Endothelial cell of umbilical vein (primary cell): Measurements from ENCODE around the gene PCED1B. TPM values are rescaled to one million over a fixed set of nuclear protein-coding genes. Genes with fewer than 3 reads are reported as not detected.

ENCODE experiments used
- BruUV-seq: library from RNA; stranded (reverse); fragments of 400-500 nt; replicated peaks from 2 replicates; lab custom pipeline; 2021; lab: Mats Ljungman, UMichigan
- CTCF ChIA-PET: fragments of 300-600, 350-600 bp; sonication (Branson Sonifier 250); formaldehyde crosslinking; loops from one replicate; lab custom pipeline; 2021; ENCODE audit warnings: antibody characterized with exemption, inconsistent platforms; lab: Charles Lee
- POLR2A ChIA-PET: fragments of 300-600, 350-600 bp; sonication (Branson Sonifier 250); formaldehyde crosslinking; loops from one replicate; lab custom pipeline; 2021; ENCODE audit warnings: antibody characterized with exemption, inconsistent platforms; lab: Charles Lee
- DNase-seq: peaks from one replicate; pipeline ENCODE4 v3.0.0-alpha.2; 2011; ENCODE audit warnings: low read depth, low spot score
- FAIRE-seq: peaks from 2 replicates; lab custom pipeline; 2011; peaks lifted over from hg19 to GRCh38; lab: Jason Lieb, UNC
- H2AFZ ChIP-seq: 2 replicates; pipeline ENCODE4 v1.6.0; 2012; ENCODE audit warnings: low read depth, low read length, control low read depth, inconsistent platforms
- H3K27ac ChIP-seq: 2 replicates; pipeline ENCODE4 v1.5.1; 2011; ENCODE audit warnings: low read depth, mild to moderate bottlenecking, control low read depth, low read length, moderate library complexity; ENCODE audit not compliant: insufficient read depth
- H3K27me3 ChIP-seq, 2 experiments: 2 replicates each; pipeline versions ENCODE4 v1.6.0 to v1.6.1; 2011; ENCODE audit warnings: low read length in 2 of 2, mixed read lengths in 1 of 2; ENCODE audit not compliant: control insufficient read depth in 2 of 2, insufficient read depth in 2 of 2
- H3K36me3 ChIP-seq, 2 experiments: 2 replicates in 1 of 2; 3 replicates in 1 of 2; pipeline ENCODE4 v1.5.1; 2011; ENCODE audit warnings: low read length in 2 of 2, mild to moderate bottlenecking in 1 of 2, moderate library complexity in 1 of 2; ENCODE audit not compliant: control insufficient read depth in 2 of 2, insufficient read depth in 2 of 2; ENCODE audit errors: extremely low read depth in 1 of 2
- H3K4me1 ChIP-seq: 3 replicates; pipeline ENCODE4 v1.5.1; 2011; ENCODE audit warnings: mild to moderate bottlenecking, low read length; ENCODE audit not compliant: control insufficient read depth, insufficient read depth; ENCODE audit errors: extremely low read depth
- H3K4me2 ChIP-seq: 2 replicates; pipeline ENCODE4 v1.6.1; 2011; ENCODE audit warnings: low read length, control low read depth, mixed read lengths; ENCODE audit not compliant: insufficient read depth
- H3K4me3 ChIP-seq, 3 experiments: fragments of 200-600 bp in 1 of 3; sonication (generic), shearing (Covaris generic) in 1 of 3; replicated peaks in 1 of 3; 2 replicates each; pipeline ENCODE4 v1.5.1; 2011 to 2016; ENCODE audit warnings: control low read depth in 3 of 3, low read length in 3 of 3, mild to moderate bottlenecking in 2 of 3, inconsistent platforms in 1 of 3, low read depth in 1 of 3, moderate library complexity in 1 of 3; ENCODE audit not compliant: insufficient read depth in 1 of 3
- H3K79me2 ChIP-seq: 2 replicates; pipeline ENCODE4 v1.6.0; 2012; ENCODE audit warnings: low read length, inconsistent platforms; ENCODE audit not compliant: control insufficient read depth, insufficient read depth
- H3K9ac ChIP-seq: replicated peaks from 2 replicates; pipeline ENCODE3; 2011; ENCODE audit warnings: low read length, control low read depth; ENCODE audit not compliant: insufficient read depth; ENCODE audit errors: extremely low read depth
- H3K9me1 ChIP-seq: replicated peaks from 3 replicates; pipeline ENCODE4 v1.6.0; 2011; ENCODE audit warnings: mild to moderate bottlenecking, low read length; ENCODE audit not compliant: control insufficient read depth, insufficient read depth; ENCODE audit errors: extremely low read depth
- H3K9me3 ChIP-seq: replicated peaks from 2 replicates; pipeline ENCODE4 v1.5.1; 2012; ENCODE audit warnings: low read length, inconsistent platforms; ENCODE audit not compliant: control insufficient read depth, insufficient read depth
- H4K20me1 ChIP-seq: replicated peaks from 2 replicates; pipeline ENCODE3; 2011; ENCODE audit warnings: mild to moderate bottlenecking, low read length; ENCODE audit not compliant: control insufficient read depth, insufficient read depth; ENCODE audit errors: extremely low read depth
- EZH2 ChIP-seq: IDR thresholded peaks from 2 replicates; pipeline ENCODE4 v1.6.1; 2012; ENCODE audit warnings: borderline replicate concordance, low read depth, mild to moderate bottlenecking, moderate library complexity, low read length, inconsistent platforms; ENCODE audit not compliant: severe bottlenecking
- FOS ChIP-seq: IDR thresholded peaks from 2 replicates; pipeline ENCODE4 v1.6.1; 2011; ENCODE audit warnings: mild to moderate bottlenecking, low read length, moderate library complexity, borderline replicate concordance; ENCODE audit not compliant: insufficient read depth
- GATA2 ChIP-seq: IDR thresholded peaks from 2 replicates; pipeline ENCODE4 v1.7.0; 2011; ENCODE audit warnings: low read depth, mild to moderate bottlenecking, moderate library complexity, mixed read lengths, low read length; ENCODE audit not compliant: insufficient read length, insufficient read depth
- JUN ChIP-seq: IDR thresholded peaks from 2 replicates; pipeline ENCODE4 v1.6.1; 2011; ENCODE audit warnings: borderline replicate concordance, low read depth; ENCODE audit not compliant: insufficient read length, insufficient read depth
- MYC ChIP-seq: IDR thresholded peaks from one replicate; pipeline ENCODE4 v1.6.1; 2011; ENCODE audit warnings: mild to moderate bottlenecking, low read depth, low read length
- POLR2A ChIP-seq: IDR thresholded peaks from 2 replicates; pipeline ENCODE4 v1.6.1; 2012; ENCODE audit warnings: low read depth, mild to moderate bottlenecking, control low read depth, low read length
- POLR2AphosphoS5 ChIP-seq: IDR thresholded peaks from 2 replicates; pipeline ENCODE4 v1.6.1; 2012; ENCODE audit warnings: low read depth, mild to moderate bottlenecking, control low read depth, low read length, moderate library complexity; ENCODE audit not compliant: insufficient read depth
- dilution Hi-C: fragments of 300-500 bp; cut with MboI; formaldehyde crosslinking; loops from one replicate; pipeline ENCODE4 v1.15.0; 2019; ENCODE audit warnings: low sequenced_read_pairs; ENCODE audit not compliant: extremely low pct_ligation_motif_present
- intact Hi-C: fragments of 100-400 bp; cut with micrococcal nuclease; formaldehyde crosslinking; loops from one replicate; pipeline ENCODE4 v1.10.0; 2022
- polyA plus RNA-seq, 4 experiments: library from polyadenylated mRNA; depleted of rRNA in 3 of 4; stranded (reverse) in 3 of 4; unstranded in 1 of 4; fragments of >200 nt; gene quantifications; 2 replicates each; pipeline versions ENCODE4 v1.2.1 to v1.2.3, GENCODE V29; 2011 to 2012; ENCODE audit warnings: missing spikeins in 1 of 4
- total RNA-seq: library from RNA; stranded (reverse); gene quantifications from 2 replicates; pipeline ENCODE4 v1.2.3, GENCODE V29; 2021
- TF ChIP-seq, protein P1 (sequence below), 2 donors: IDR thresholded peaks; 1 replicate in 1 of 2; 2 replicates in 1 of 2; pipeline ENCODE4 v1.5.1; 2011; ENCODE audit warnings: low read length in 2 of 2, mild to moderate bottlenecking in 2 of 2, moderate library complexity in 2 of 2, control low read depth in 1 of 2, inconsistent platforms in 1 of 2, low read depth in 1 of 2; ENCODE audit not compliant: insufficient read depth in 1 of 2; ENCODE audit errors: extremely low read depth in 1 of 2
- TF ChIP-seq, protein P2 (sequence below): IDR thresholded peaks from 2 replicates; pipeline ENCODE4 v1.6.1; 2011; ENCODE audit not compliant: insufficient read depth, insufficient read length

PCED1B gene
- total and polyA plus RNA-seq, 2 donors (not counting 3 experiments of a cell fraction or from before 2014, with no cell fraction given), result 1.7 to 2.6 TPM

DNA sequence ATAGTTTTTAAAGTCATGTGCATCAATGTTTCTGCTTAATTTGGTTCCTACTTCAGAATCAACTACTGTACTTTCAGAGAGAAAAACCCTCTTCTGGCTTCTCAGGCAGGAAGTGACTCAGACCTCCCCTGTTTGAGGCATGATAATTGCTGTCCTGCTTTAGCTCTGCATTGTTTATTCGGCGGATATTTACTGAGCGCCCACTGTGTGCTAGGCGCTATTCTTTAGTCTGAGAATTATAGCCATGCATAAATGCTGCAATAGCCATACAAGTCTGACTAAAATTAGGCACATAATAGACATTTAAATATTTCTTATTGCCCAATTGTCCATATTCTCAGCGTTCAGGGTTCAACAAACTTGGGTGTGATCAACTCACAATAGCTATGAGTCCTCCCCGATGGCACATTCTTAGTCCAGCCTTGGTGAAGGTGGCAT is 6.4 kb downstream of the PCED1B start:
- H3K4me3 ChIP-seq, result no peak overlapping the region

More for the DNA sequence above, 6.4 kb downstream of the PCED1B start:
- Histone ChIP-seq H4K20me1 (no peaks in the 10 kb centered on the region), H2AFZ (no peak overlapping the region), H3K27me3 (no peaks in the 10 kb centered on the region), H3K27ac (no peak overlapping the region), H3K36me3 (no peaks in the 10 kb centered on the region), H3K9ac (no peak overlapping the region), H3K4me1 (peaks cover 46% of the 10 kb centered on the region), H3K9me1 (no peaks in the 10 kb centered on the region), H3K79me2 (no peaks in the 10 kb centered on the region), H3K4me2 (peak overlapping the region; percentile 3), H3K9me3 (no peaks in the 10 kb centered on the region)
- FAIRE-seq, result peak; percentile 93
- CTCF ChIA-PET, result interaction anchor here (0.7 to 2.1 kb wide), 5 partner anchors 14 to 312 kb away, joined by 3 to 5 read pairs (median 3); no protein-coding TSS in a partner anchor
- TF ChIP-seq FOS, result peak; percentile 68
- TF ChIP-seq, protein P1, sequence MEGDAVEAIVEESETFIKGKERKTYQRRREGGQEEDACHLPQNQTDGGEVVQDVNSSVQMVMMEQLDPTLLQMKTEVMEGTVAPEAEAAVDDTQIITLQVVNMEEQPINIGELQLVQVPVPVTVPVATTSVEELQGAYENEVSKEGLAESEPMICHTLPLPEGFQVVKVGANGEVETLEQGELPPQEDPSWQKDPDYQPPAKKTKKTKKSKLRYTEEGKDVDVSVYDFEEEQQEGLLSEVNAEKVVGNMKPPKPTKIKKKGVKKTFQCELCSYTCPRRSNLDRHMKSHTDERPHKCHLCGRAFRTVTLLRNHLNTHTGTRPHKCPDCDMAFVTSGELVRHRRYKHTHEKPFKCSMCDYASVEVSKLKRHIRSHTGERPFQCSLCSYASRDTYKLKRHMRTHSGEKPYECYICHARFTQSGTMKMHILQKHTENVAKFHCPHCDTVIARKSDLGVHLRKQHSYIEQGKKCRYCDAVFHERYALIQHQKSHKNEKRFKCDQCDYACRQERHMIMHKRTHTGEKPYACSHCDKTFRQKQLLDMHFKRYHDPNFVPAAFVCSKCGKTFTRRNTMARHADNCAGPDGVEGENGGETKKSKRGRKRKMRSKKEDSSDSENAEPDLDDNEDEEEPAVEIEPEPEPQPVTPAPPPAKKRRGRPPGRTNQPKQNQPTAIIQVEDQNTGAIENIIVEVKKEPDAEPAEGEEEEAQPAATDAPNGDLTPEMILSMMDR (IDR thresholded peaks at IDR 0.05; ENCODE audit: extremely low read depth in 1 of 2, insufficient read depth in 1 of 2, low read depth in 1 of 2, low read length in 2 of 2), result no peak
- peak; percentile 43 for TF ChIP-seq JUN
- TF ChIP-seq, protein P2, sequence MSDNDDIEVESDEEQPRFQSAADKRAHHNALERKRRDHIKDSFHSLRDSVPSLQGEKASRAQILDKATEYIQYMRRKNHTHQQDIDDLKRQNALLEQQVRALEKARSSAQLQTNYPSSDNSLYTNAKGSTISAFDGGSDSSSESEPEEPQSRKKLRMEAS, result no peak
- peak; percentile 47 for TF ChIP-seq POLR2AphosphoS5
- TF ChIP-seq GATA2, result no peak
- no peak for TF ChIP-seq EZH2
- no peak for TF ChIP-seq POLR2A
- TF ChIP-seq MYC, result no peak
- peak; percentile 77 for DNase-seq
- intact Hi-C loops (no loop called here), dilution Hi-C loops (no loop called here)
- POLR2A ChIA-PET, result interaction anchor here (0.6 kb wide), 1 partner anchor 312 kb away, joined by 3 read pairs; no protein-coding TSS in a partner anchor
- no TSS peak for BruUV-seq
